SK-N-SH (cell line): ENCODE results near the gene ZNF780B.

Experiments
- CHD2 ChIP-seq: fragments of 150-350 bp; IDR thresholded peaks from 2 replicates; pipeline ENCODE4 v1.6.1; 2018; ENCODE audit warnings: low read length; ENCODE audit not compliant: partially characterized antibody
- CTCF ChIP-seq: fragments of 200-600 bp; sonication (generic); IDR thresholded peaks from 2 replicates; pipeline ENCODE4 v1.6.1; 2017; ENCODE audit warnings: antibody characterized with exemption, mild to moderate bottlenecking, moderate library complexity
- GATA2 ChIP-seq: sonication (generic); formaldehyde crosslinking; IDR thresholded peaks from 2 replicates; pipeline ENCODE4 v1.5.0; 2020; ENCODE audit warnings: mild to moderate bottlenecking, missing genetic modification reagents
- JUND ChIP-seq: IDR thresholded peaks from 2 replicates; pipeline ENCODE4 v1.4.0; 2012
- MEF2A ChIP-seq: IDR thresholded peaks from 2 replicates; pipeline ENCODE4 v1.4.0; 2012; ENCODE audit warnings: low read depth, borderline replicate concordance
- MXI1 ChIP-seq: IDR thresholded peaks from 2 replicates; pipeline ENCODE4 v1.6.1; 2012; ENCODE audit warnings: mild to moderate bottlenecking, low read depth, low read length, improper control_type of control experiment
- POLR2AphosphoS5 ChIP-seq: IDR thresholded peaks from 2 replicates; pipeline ENCODE4 v1.6.1; 2012; ENCODE audit warnings: low read depth, low read length
- RAD21 ChIP-seq: IDR thresholded peaks from 2 replicates; pipeline ENCODE4 v1.6.1; 2012; ENCODE audit warnings: mild to moderate bottlenecking, low read length
- TAF1 ChIP-seq: IDR thresholded peaks from 2 replicates; pipeline ENCODE4 v1.6.1; 2012; ENCODE audit warnings: low read depth, mild to moderate bottlenecking, low read length, moderate library complexity, borderline replicate concordance
- TCF12 ChIP-seq: IDR thresholded peaks from 2 replicates; pipeline ENCODE4 v1.4.0; 2012

- TF ChIP-seq TCF12 (no peak), CTCF (no peak), TAF1 (no peak), GATA2 (CRISPR knock-in tag) (no peak), RAD21 (no peak), POLR2AphosphoS5 (no peak), CHD2 (no peak), MXI1 (no peak), JUND (no peak), MEF2A (no peak)
These were observed 32.4 kb upstream of the ZNF780B start for GRCh38 chr19:40088299-40089047.
